Transverse colon (tissue), 3 donors: Measurements from ENCODE around the gene DDX56.

Source experiments
- EP300 ChIP-seq: sonication (generic); formaldehyde crosslinking; IDR thresholded peaks from one replicate; pipeline ENCODE4 v1.6.1; 2017; ENCODE audit warnings: antibody characterized with exemption, low read depth
- POLR2A ChIP-seq: fragments of 450-650 bp; IDR thresholded peaks from one replicate; pipeline ENCODE4 v1.6.1; 2016; ENCODE audit warnings: antibody characterized with exemption, mild to moderate bottlenecking, moderate library complexity
- TF ChIP-seq, protein P1 (sequence below), 5 experiments: fragments of 200-600 bp in 3 of 5; fragments of 450-650 bp in 2 of 5; sonication (generic) in 3 of 5; IDR thresholded peaks; 1 replicate in 2 of 5; 2 replicates in 3 of 5; pipeline ENCODE4 v1.5.1; 2016 to 2017; ENCODE audit warnings: antibody characterized with exemption in 5 of 5, inconsistent platforms in 3 of 5, mild to moderate bottlenecking in 2 of 5, moderate library complexity in 1 of 5

DNA sequence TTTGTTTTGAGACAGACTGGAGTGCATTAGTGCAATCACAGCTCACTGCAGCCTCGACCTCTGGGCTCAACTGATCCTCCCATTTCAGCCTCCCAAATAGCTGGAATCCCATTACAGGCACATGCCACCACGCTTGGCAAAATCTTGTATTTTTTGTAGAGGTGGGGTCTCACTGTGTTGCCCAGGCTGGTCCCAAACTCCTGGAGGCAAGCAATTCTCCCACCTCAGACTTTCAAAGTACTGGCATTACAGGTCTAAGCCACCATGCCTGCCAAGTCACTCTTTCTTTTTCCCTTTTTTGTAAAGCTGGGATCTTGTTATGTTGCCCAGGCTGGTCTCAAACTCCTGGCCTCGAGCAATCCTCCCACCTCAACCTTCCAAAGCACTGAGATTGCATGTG is 24.3 kb downstream of the DDX56 start:
- TF ChIP-seq, protein P1, sequence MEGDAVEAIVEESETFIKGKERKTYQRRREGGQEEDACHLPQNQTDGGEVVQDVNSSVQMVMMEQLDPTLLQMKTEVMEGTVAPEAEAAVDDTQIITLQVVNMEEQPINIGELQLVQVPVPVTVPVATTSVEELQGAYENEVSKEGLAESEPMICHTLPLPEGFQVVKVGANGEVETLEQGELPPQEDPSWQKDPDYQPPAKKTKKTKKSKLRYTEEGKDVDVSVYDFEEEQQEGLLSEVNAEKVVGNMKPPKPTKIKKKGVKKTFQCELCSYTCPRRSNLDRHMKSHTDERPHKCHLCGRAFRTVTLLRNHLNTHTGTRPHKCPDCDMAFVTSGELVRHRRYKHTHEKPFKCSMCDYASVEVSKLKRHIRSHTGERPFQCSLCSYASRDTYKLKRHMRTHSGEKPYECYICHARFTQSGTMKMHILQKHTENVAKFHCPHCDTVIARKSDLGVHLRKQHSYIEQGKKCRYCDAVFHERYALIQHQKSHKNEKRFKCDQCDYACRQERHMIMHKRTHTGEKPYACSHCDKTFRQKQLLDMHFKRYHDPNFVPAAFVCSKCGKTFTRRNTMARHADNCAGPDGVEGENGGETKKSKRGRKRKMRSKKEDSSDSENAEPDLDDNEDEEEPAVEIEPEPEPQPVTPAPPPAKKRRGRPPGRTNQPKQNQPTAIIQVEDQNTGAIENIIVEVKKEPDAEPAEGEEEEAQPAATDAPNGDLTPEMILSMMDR (IDR thresholded peaks at IDR 0.05), result no peak
- no peak for TF ChIP-seq POLR2A
- no peak for TF ChIP-seq EP300
